Measurements from ENCODE around the gene URB1. TPM values are rescaled to one million over a fixed set of nuclear protein-coding genes. Genes with fewer than 3 reads are reported as not detected.

The URB1 gene
- total and polyA plus RNA-seq, 2 experiments from 2014 or later = 7.7 to 44.1 TPM

DNA sequence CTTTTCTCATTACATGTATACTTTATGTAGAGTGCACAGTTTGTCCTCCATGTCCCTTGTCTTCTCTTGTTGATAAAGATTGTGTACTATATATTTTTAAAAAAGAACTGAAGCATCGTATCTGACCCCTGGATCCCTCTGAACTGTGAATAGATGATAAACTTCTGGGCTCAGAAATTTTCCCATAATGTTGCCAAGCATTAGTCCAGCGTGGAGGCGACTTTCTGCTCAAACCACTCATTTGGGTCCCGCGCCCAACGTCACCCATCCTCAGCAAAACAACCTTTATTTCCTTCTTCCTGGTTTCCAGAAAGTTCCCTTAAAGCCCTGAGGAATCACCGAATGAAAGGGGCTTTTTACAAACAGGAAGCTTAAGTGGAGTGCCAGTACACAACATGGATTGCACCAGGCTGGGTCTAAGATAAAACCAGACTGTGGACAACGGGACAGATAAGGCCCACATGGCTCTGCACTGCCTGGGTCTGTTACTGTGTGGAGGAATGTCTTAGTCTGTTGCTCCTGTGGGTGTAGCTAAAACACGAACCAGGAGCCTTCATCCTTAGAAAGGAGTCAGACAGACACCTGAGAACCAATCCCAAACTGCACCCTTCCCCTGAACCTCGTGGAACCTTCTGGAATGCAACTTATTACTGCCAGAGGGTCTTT is 35.3 kb upstream of the URB1 start:
- H3K36me3 Mint-ChIP-seq (ENCODE audit: low read depth) = peaks cover 11% of the 10 kb centered on the region
- H3K27ac Mint-ChIP-seq = no peak overlapping the region
- peaks cover 12% of the 10 kb centered on the region; the same call in 2 of the 3 replicates for H3K9me3 Mint-ChIP-seq
- Histone ChIP-seq H3F3A (replicated peaks; ENCODE audit: low read depth) (no peaks in the 10 kb centered on the region), H3K36me3 (ENCODE audit: insufficient read depth) (no peaks in the 10 kb centered on the region), H3K4me2 (peak overlapping the region; percentile 60), H3K4me3 (no peak overlapping the region), H4K20me1 (replicated peaks; ENCODE audit: insufficient read depth) (no peaks in the 10 kb centered on the region), H2AFZ (peak overlapping the region; percentile 78; the same call in 1 of the 2 replicates), H3K27ac (ENCODE audit: low read depth) (peak overlapping the region; percentile 74; the same call in 1 of the 2 replicates), H3K9me2 (ENCODE audit: insufficient read depth) (no peaks in the 10 kb centered on the region), H3K27me3 (ENCODE audit: insufficient read depth) (no peaks in the 10 kb centered on the region), H3K4me1 (ENCODE audit: insufficient read depth) (peaks cover 13% of the 10 kb centered on the region), H3K79me2 (replicated peaks; ENCODE audit: insufficient read depth) (no peaks in the 10 kb centered on the region)
- ATAC-seq (no peak), DNase-seq (ENCODE audit: low spot score) (no peak)
- H3K4me3 Mint-ChIP-seq = no peak overlapping the region
- H3K4me1 Mint-ChIP-seq = peaks cover 13% of the 10 kb centered on the region
- H3K27me3 Mint-ChIP-seq (ENCODE audit: insufficient read depth, low read depth, poor library complexity) = peaks cover 3% of the 10 kb centered on the region
- TF ChIP-seq JUNB (IDR thresholded peaks at IDR 0.05; ENCODE audit: unreplicated experiment) (no peak), ZNF114 (CRISPR knock-in tag; IDR thresholded peaks at IDR 0.05) (no peak), ZNF331 (CRISPR knock-in tag; IDR thresholded peaks at IDR 0.05; ENCODE audit: low read depth) (no peak), CREB1 (CRISPR knock-in tag; IDR thresholded peaks at IDR 0.05; ENCODE audit: low read depth) (no peak), NANOG (IDR thresholded peaks at IDR 0.05; ENCODE audit: borderline replicate concordance) (no peak), EZH2phosphoT487 (IDR thresholded peaks at IDR 0.05; ENCODE audit: unreplicated experiment) (no peak), POLR2AphosphoS5 (IDR thresholded peaks at IDR 0.05; ENCODE audit: low read depth) (no peak), EZH2 (IDR thresholded peaks at IDR 0.05; ENCODE audit: low read depth, unreplicated experiment) (no peak), STAT1 (IDR thresholded peaks at IDR 0.05; ENCODE audit: unreplicated experiment) (no peak)
- TF ChIP-seq, protein P1, sequence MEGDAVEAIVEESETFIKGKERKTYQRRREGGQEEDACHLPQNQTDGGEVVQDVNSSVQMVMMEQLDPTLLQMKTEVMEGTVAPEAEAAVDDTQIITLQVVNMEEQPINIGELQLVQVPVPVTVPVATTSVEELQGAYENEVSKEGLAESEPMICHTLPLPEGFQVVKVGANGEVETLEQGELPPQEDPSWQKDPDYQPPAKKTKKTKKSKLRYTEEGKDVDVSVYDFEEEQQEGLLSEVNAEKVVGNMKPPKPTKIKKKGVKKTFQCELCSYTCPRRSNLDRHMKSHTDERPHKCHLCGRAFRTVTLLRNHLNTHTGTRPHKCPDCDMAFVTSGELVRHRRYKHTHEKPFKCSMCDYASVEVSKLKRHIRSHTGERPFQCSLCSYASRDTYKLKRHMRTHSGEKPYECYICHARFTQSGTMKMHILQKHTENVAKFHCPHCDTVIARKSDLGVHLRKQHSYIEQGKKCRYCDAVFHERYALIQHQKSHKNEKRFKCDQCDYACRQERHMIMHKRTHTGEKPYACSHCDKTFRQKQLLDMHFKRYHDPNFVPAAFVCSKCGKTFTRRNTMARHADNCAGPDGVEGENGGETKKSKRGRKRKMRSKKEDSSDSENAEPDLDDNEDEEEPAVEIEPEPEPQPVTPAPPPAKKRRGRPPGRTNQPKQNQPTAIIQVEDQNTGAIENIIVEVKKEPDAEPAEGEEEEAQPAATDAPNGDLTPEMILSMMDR (conservative IDR thresholded peaks at IDR 0.05; ENCODE audit: low read depth in 2 of 2) = no peak
- TF ChIP-seq, protein P2, sequence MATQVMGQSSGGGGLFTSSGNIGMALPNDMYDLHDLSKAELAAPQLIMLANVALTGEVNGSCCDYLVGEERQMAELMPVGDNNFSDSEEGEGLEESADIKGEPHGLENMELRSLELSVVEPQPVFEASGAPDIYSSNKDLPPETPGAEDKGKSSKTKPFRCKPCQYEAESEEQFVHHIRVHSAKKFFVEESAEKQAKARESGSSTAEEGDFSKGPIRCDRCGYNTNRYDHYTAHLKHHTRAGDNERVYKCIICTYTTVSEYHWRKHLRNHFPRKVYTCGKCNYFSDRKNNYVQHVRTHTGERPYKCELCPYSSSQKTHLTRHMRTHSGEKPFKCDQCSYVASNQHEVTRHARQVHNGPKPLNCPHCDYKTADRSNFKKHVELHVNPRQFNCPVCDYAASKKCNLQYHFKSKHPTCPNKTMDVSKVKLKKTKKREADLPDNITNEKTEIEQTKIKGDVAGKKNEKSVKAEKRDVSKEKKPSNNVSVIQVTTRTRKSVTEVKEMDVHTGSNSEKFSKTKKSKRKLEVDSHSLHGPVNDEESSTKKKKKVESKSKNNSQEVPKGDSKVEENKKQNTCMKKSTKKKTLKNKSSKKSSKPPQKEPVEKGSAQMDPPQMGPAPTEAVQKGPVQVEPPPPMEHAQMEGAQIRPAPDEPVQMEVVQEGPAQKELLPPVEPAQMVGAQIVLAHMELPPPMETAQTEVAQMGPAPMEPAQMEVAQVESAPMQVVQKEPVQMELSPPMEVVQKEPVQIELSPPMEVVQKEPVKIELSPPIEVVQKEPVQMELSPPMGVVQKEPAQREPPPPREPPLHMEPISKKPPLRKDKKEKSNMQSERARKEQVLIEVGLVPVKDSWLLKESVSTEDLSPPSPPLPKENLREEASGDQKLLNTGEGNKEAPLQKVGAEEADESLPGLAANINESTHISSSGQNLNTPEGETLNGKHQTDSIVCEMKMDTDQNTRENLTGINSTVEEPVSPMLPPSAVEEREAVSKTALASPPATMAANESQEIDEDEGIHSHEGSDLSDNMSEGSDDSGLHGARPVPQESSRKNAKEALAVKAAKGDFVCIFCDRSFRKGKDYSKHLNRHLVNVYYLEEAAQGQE (IDR thresholded peaks at IDR 0.05; ENCODE audit: unreplicated experiment) = no peak
- TF ChIP-seq, protein P3, sequence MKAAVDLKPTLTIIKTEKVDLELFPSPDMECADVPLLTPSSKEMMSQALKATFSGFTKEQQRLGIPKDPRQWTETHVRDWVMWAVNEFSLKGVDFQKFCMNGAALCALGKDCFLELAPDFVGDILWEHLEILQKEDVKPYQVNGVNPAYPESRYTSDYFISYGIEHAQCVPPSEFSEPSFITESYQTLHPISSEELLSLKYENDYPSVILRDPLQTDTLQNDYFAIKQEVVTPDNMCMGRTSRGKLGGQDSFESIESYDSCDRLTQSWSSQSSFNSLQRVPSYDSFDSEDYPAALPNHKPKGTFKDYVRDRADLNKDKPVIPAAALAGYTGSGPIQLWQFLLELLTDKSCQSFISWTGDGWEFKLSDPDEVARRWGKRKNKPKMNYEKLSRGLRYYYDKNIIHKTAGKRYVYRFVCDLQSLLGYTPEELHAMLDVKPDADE (IDR thresholded peaks at IDR 0.05) = no peak
- TF ChIP-seq, protein P4, sequence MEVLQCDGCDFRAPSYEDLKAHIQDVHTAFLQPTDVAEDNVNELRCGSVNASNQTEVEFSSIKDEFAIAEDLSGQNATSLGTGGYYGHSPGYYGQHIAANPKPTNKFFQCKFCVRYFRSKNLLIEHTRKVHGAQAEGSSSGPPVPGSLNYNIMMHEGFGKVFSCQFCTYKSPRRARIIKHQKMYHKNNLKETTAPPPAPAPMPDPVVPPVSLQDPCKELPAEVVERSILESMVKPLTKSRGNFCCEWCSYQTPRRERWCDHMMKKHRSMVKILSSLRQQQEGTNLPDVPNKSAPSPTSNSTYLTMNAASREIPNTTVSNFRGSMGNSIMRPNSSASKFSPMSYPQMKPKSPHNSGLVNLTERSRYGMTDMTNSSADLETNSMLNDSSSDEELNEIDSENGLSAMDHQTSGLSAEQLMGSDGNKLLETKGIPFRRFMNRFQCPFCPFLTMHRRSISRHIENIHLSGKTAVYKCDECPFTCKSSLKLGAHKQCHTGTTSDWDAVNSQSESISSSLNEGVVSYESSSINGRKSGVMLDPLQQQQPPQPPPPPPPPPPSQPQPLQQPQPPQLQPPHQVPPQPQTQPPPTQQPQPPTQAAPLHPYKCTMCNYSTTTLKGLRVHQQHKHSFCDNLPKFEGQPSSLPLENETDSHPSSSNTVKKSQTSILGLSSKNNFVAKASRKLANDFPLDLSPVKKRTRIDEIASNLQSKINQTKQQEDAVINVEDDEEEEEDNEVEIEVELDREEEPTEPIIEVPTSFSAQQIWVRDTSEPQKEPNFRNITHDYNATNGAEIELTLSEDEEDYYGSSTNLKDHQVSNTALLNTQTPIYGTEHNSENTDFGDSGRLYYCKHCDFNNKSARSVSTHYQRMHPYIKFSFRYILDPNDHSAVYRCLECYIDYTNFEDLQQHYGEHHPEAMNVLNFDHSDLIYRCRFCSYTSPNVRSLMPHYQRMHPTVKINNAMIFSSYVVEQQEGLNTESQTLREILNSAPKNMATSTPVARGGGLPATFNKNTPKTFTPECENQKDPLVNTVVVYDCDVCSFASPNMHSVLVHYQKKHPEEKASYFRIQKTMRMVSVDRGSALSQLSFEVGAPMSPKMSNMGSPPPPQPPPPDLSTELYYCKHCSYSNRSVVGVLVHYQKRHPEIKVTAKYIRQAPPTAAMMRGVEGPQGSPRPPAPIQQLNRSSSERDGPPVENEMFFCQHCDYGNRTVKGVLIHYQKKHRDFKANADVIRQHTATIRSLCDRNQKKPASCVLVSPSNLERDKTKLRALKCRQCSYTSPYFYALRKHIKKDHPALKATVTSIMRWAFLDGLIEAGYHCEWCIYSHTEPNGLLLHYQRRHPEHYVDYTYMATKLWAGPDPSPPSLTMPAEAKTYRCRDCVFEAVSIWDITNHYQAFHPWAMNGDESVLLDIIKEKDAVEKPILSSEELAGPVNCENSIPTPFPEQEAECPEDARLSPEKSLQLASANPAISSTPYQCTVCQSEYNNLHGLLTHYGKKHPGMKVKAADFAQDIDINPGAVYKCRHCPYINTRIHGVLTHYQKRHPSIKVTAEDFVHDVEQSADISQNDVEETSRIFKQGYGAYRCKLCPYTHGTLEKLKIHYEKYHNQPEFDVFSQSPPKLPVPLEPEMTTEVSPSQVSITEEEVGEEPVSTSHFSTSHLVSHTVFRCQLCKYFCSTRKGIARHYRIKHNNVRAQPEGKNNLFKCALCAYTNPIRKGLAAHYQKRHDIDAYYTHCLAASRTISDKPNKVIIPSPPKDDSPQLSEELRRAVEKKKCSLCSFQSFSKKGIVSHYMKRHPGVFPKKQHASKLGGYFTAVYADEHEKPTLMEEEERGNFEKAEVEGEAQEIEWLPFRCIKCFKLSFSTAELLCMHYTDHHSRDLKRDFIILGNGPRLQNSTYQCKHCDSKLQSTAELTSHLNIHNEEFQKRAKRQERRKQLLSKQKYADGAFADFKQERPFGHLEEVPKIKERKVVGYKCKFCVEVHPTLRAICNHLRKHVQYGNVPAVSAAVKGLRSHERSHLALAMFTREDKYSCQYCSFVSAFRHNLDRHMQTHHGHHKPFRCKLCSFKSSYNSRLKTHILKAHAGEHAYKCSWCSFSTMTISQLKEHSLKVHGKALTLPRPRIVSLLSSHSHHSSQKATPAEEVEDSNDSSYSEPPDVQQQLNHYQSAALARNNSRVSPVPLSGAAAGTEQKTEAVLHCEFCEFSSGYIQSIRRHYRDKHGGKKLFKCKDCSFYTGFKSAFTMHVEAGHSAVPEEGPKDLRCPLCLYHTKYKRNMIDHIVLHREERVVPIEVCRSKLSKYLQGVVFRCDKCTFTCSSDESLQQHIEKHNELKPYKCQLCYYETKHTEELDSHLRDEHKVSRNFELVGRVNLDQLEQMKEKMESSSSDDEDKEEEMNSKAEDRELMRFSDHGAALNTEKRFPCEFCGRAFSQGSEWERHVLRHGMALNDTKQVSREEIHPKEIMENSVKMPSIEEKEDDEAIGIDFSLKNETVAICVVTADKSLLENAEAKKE (CRISPR knock-in tag; IDR thresholded peaks at IDR 0.05) = no peak
